CD4-positive, alpha-beta T cell treated with Interleukin-1 beta for 1 hour (primary cell): Measurements from ENCODE around the gene RPS6KA1.
"Not testable (repeated sequence)": the region's sequence is repeated elsewhere in the genome, so short reads cannot be mapped to it uniquely, and the experiment has no call there.

Experiments
- DNase-seq, 2 donors: peaks; one replicate each; pipeline ENCODE4 v3.0.0-alpha.2; 2020 to 2022

RPS6KA1 gene

GRCh38 chr1:26603856-26604255 lies 74.3 kb downstream of the RPS6KA1 start:
- DNase-seq: no peak

DNA sequence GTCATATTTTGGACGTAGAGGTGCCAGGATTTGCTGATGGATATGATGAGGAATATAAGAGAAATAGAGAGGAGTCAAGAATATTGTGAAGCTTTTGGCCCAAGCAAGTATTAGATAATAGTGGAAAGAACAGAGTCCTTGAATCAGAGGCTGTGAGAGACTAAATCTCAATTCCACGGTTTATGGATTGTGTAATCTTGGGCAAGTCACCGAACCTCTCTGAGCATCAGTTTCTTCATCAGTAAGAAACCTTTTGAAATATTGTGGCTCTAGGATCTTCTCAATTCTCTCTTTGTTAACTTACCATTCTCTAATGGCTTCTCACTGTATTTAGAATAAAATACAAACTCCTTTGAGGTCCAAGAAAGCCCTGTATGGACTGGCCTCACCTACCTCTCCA lies 77.6 kb downstream of the RPS6KA1 start:
- no peak for DNase-seq

DNA sequence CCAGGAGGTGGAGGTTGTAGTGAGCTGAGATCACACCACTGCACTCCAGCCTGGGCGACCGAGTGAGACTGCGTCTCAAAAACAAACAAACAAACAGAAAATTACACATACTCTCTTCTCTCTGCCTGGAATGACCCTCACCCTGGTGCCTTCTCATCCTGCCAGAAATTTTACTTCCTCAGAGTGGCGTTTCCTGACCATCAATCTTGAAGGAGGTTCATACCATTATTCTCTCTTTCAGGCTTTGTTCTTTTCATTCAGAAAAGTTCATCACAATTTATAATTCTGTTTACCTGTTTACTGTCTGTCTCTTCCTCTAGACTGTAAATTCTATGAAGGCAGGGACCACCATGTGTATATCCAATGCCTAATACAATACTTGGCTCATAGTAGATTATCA lies 79.3 kb downstream of the RPS6KA1 start:
- DNase-seq: no peak

- DNase-seq: no peak
Observed at GRCh38 chr1:26610781-26611180, 81.2 kb downstream of the RPS6KA1 start.

- DNase-seq: not testable (repeated sequence)
Observed at GRCh38 chr1:26612627-26613026, 83.1 kb downstream of the RPS6KA1 start.

DNA sequence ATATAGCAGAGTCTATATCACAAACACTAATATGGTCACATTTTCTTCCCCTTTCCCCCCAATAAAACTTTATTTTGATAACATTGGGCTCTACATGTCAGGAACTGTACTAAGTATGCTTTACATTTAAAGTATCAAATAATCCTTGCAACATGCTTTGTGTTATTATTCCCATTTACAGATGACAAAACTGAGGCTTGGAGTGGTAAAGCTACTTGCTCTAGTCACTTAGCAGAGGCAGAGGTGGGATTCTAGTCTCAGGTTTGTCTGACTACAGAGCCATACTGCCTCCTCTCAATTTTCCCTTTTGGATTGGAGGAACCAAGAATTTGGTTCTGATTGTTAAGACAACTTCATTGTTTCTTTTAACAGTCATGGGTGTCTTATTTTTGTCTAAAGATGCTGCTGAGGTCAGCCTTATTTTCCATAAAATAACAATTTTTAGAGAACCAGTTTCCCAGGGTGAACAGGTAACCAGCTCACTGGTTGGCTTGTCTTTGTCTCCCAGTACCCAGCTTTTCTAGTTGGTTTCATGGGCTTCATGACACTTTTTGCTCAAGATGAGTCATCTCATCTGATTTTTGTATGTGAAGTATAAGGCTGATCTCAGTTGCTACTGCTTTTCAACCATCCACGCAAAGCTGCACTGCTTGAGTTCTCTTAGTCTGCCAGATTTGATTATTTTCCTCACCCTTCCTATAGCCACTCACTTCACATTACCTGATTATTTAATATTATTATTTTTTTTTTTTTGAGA lies 85.3 kb downstream of the RPS6KA1 start:
- DNase-seq: no peak

DNA sequence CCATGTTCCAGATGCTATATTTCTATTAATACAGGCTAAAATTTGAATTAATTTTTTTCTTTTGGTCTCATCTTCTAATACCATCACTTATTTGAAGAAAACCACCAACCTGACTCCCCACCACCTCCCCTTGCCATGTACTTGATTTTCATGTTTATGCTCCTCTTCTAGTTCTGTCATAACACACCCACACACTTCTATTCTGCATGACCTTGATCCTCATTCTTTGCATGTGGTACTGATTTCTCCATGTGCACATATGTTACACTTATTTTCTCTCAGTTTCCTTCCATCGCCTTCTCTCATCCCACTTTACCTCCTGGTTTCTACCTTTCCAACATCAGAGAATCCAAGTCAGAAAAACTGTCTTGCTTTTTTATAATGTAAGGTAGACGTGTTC lies 87.3 kb downstream of the RPS6KA1 start:
- DNase-seq: no peak

DNA sequence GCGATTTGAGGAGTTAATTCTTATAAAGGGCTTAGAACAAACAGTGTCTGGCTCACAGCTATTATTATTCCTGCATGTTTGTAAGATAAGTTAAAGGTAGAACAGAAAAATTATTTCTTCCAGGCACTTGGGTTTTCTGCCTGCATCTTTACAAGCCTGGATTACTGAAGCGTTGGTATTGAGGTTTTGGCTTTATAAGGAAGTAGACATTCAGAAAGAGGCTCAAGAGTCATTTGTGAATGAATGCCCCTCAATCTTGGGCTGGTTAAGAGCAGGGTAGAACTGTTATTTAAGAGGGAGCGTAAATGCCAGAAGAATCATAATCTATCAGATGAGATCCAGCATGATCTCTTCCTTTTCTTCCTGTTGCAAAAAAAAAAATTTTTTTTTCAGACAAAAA lies 89.0 kb downstream of the RPS6KA1 start:
- no peak for DNase-seq
